Esophagus (tissue), 2 donors: ENCODE data around the gene SH2B2. TPM values are rescaled to one million over a fixed set of nuclear protein-coding genes. Genes with fewer than 3 reads are reported as not detected.
A peak's percentile ranks its signal among the peaks of the same experiment; 100 is the strongest.
"Not testable (repeated sequence)": the region's sequence is repeated elsewhere in the genome, so short reads cannot be mapped to it uniquely, and the experiment has no call there.

Source experiments
- H3K27ac ChIP-seq, 2 donors: one replicate each; pipeline ENCODE4 v1.5.1; 2013; ENCODE audit warnings: low read depth in 2 of 2, mild to moderate bottlenecking in 2 of 2, inconsistent platforms in 1 of 2, low read length in 1 of 2, moderate library complexity in 1 of 2
- H3K27me3 ChIP-seq, 2 donors: one replicate each; pipeline ENCODE4 v1.6.1; 2013; ENCODE audit warnings: low read length in 2 of 2, control low read depth in 1 of 2, mild to moderate bottlenecking in 1 of 2; ENCODE audit not compliant: insufficient read depth in 2 of 2, control insufficient read depth in 1 of 2
- H3K36me3 ChIP-seq, 2 donors: one replicate each; pipeline ENCODE4 v1.6.1; 2013; ENCODE audit warnings: low read length in 1 of 2; ENCODE audit not compliant: control insufficient read depth in 2 of 2, insufficient read depth in 2 of 2
- H3K4me1 ChIP-seq, 2 donors: one replicate each; pipeline ENCODE4 v1.6.1; 2013; ENCODE audit warnings: low read length in 1 of 2; ENCODE audit not compliant: control insufficient read depth in 2 of 2, insufficient read depth in 2 of 2
- H3K4me3 ChIP-seq, 2 donors: one replicate each; pipeline ENCODE4 v1.5.1; 2013; ENCODE audit warnings: low read length in 2 of 2, mild to moderate bottlenecking in 2 of 2, low read depth in 1 of 2, moderate library complexity in 1 of 2
- H3K9me3 ChIP-seq, 2 donors: one replicate each; pipeline ENCODE4 v1.6.1; 2013; ENCODE audit warnings: mild to moderate bottlenecking in 2 of 2, low read depth in 1 of 2, low read length in 1 of 2, moderate library complexity in 1 of 2; ENCODE audit not compliant: control insufficient read depth in 2 of 2, insufficient read depth in 1 of 2
- WGBS, 2 donors: extraction: QIAGEN DNeasy Blood & Tissue Kit; methylation state at CpG; one replicate each; pipeline ENCODE4 v1.1.7; 2013; 5-methylcytosine and 5-hydroxymethylcytosine counted together
- polyA plus RNA-seq, 2 donors: library from polyadenylated mRNA; stranded (reverse); fragments of 200-250 nt; gene quantifications; one replicate each; pipeline ENCODE4 v1.2.3, GENCODE V29; 2013
- donor health status: healthy with polysubstance abuse.
- donor health status: Bipolar disorder and iron deficiency.

SH2B2 gene
- polyA plus RNA-seq, 2 donors: 1.0 to 1.4 TPM

GRCh38 chr7:102317231-102318059 lies 30.8 kb downstream of the SH2B2 start:
- Histone ChIP-seq H3K27ac (no peak overlapping the region), H3K36me3 (peaks cover 0 to 3% of the 10 kb centered on the region in 2 donors), H3K4me1 (peaks cover 0 to 7% of the 10 kb centered on the region in 2 donors), H3K9me3 (no peaks in the 10 kb centered on the region), H3K27me3 (no peaks in the 10 kb centered on the region), H3K4me3 (no peak overlapping the region)
- 82 to 85% methylated on average over 22 to 24 of the region's 24 CpGs for WGBS, 2 donors

GRCh38 chr7:102318482-102318971 lies 31.9 kb downstream of the SH2B2 start:
- H3K4me1 ChIP-seq: peaks cover 0 to 7% of the 10 kb centered on the region in 2 donors
- peaks cover 0 to 3% of the 10 kb centered on the region in 2 donors for H3K36me3 ChIP-seq
- 61 to 64% methylated on average over 7 of the region's 7 CpGs for WGBS, 2 donors
- no peak overlapping the region for H3K27ac ChIP-seq
- no peaks in the 10 kb centered on the region for H3K9me3 ChIP-seq
- H3K4me3 ChIP-seq: no peak overlapping the region
- no peaks in the 10 kb centered on the region for H3K27me3 ChIP-seq

GRCh38 chr7:102319671-102320070 lies 33.0 kb downstream of the SH2B2 start:
- 94 to 97% methylated on average over 3 of the region's 3 CpGs for WGBS, 2 donors
- H3K9me3 ChIP-seq: peaks cover 0 to 2% of the 10 kb centered on the region in 2 donors
- H3K36me3 ChIP-seq: no peaks in the 10 kb centered on the region
- H3K27me3 ChIP-seq: no peaks in the 10 kb centered on the region
- H3K27ac ChIP-seq: no peak overlapping the region
- peaks cover 0 to 7% of the 10 kb centered on the region in 2 donors for H3K4me1 ChIP-seq
- H3K4me3 ChIP-seq: no peak overlapping the region

GRCh38 chr7:102320181-102320580 lies 33.5 kb downstream of the SH2B2 start:
- no peaks in the 10 kb centered on the region for H3K36me3 ChIP-seq
- peaks cover 0 to 2% of the 10 kb centered on the region in 2 donors for H3K9me3 ChIP-seq
- H3K27ac ChIP-seq: no peak overlapping the region
- no peak overlapping the region for H3K4me3 ChIP-seq
- no peaks in the 10 kb centered on the region for H3K27me3 ChIP-seq
- H3K4me1 ChIP-seq: peaks cover 0 to 7% of the 10 kb centered on the region in 2 donors
- 94 to 95% methylated on average over 14 of the region's 14 CpGs for WGBS, 2 donors

GRCh38 chr7:102320601-102321350 lies 34.1 kb downstream of the SH2B2 start:
- H3K27me3 ChIP-seq: no peaks in the 10 kb centered on the region
- no peaks in the 10 kb centered on the region for H3K36me3 ChIP-seq
- peaks cover 0 to 2% of the 10 kb centered on the region in 2 donors for H3K9me3 ChIP-seq
- H3K27ac ChIP-seq: no peak overlapping the region
- H3K4me3 ChIP-seq: no peak overlapping the region
- H3K4me1 ChIP-seq: peaks cover 0 to 7% of the 10 kb centered on the region in 2 donors
- WGBS, 2 donors: 74 to 77% methylated on average over 35 to 37 of the region's 37 CpGs

- WGBS, 2 donors: 30 to 33% methylated on average over 65 to 73 of the region's 73 CpGs
- H3K4me3 ChIP-seq: peak overlapping the region; percentile 15 to 28
- peaks cover 0 to 2% of the 10 kb centered on the region in 2 donors for H3K9me3 ChIP-seq
- H3K4me1 ChIP-seq: peaks cover 0 to 7% of the 10 kb centered on the region in 2 donors
- peak overlapping the region; percentile 14 to 50 for H3K27ac ChIP-seq
- no peaks in the 10 kb centered on the region for H3K36me3 ChIP-seq
- no peaks in the 10 kb centered on the region for H3K27me3 ChIP-seq
These were observed 34.9 kb downstream of the SH2B2 start for GRCh38 chr7:102321351-102322201.

GRCh38 chr7:102322202-102322715 lies 35.6 kb downstream of the SH2B2 start:
- Histone ChIP-seq H3K9me3 (peaks cover 0 to 2% of the 10 kb centered on the region in 2 donors), H3K36me3 (no peaks in the 10 kb centered on the region), H3K4me3 (no peak overlapping the region), H3K27ac (no peak overlapping the region), H3K4me1 (peaks cover 0 to 7% of the 10 kb centered on the region in 2 donors), H3K27me3 (no peaks in the 10 kb centered on the region)
- WGBS, 2 donors: 58 to 75% methylated on average over 5 to 8 of the region's 8 CpGs

GRCh38 chr7:102323914-102324195 lies 37.2 kb downstream of the SH2B2 start:
- H3K9me3 ChIP-seq: peaks cover 0 to 2% of the 10 kb centered on the region in 2 donors
- H3K36me3 ChIP-seq: no peaks in the 10 kb centered on the region
- H3K4me3 ChIP-seq: no peak overlapping the region
- H3K4me1 ChIP-seq: peaks cover 0 to 7% of the 10 kb centered on the region in 2 donors
- no peak overlapping the region for H3K27ac ChIP-seq
- H3K27me3 ChIP-seq: no peaks in the 10 kb centered on the region
- WGBS, 2 donors: 85 to 86% methylated on average over 5 of the region's 5 CpGs

GRCh38 chr7:102325106-102325505 lies 38.4 kb downstream of the SH2B2 start:
- not testable (repeated sequence) for H3K9me3 ChIP-seq, H3K4me3 ChIP-seq, H3K36me3 ChIP-seq, H3K27me3 ChIP-seq, H3K4me1 ChIP-seq, H3K27ac ChIP-seq
- 86 to 89% methylated on average over 11 of the region's 11 CpGs for WGBS, 2 donors
